ENCODE measurements around the gene KAT5. TPM values are rescaled to one million over a fixed set of nuclear protein-coding genes. Genes with fewer than 3 reads are reported as not detected.
A peak's percentile ranks its signal among the peaks of the same experiment; 100 is the strongest.

The KAT5 gene
- total and polyA plus RNA-seq, 2 of the 4 experiments (the other 2 are of a cell fraction): 33.3 to 34.2 TPM

DNA sequence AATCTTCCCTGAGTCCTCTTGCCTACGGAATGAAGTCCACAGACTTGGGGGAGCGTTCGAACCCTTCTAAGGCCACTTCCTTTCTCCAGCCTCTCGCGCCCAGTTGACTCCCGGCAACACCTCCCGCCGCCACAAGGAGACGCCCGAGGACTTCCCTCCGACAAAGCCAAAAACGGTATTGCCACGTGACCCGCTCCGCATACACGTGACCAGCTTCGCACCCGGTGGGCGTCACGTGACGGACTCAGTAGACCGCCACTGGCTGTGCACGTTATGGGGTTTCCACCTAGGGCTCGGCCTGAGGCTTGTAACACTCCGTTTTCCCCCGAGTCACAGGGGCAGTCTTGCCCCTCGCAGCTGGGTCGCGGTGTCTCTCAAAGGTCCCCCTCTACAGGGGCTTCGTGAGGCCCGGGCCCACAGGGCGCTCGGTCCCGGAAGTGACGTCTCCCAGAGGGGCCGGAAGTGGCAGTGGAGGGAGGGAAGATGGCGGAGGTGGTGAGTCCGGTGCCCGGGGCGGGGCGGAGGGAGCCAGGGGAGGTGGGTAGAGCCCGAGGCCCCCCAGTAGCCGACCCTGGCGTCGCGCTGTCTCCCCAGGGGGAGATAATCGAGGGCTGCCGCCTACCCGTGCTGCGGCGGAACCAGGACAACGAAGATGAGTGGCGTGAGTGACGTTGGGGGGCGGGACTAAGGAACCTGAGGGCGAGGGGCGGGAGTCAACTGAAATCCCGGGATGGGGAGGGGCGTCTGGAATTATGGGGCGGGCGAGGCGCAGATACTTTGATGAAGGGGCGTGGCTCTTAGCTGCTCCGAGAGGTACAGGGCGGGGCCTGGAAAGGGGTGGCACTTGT lies at the start of gene KAT5 (continued):
- TF ChIP-seq RCOR1 (IDR thresholded peaks at IDR 0.05; ENCODE audit: insufficient replicate concordance, low read length): no peak
- peak; percentile 98 for TF ChIP-seq BHLHE40 (IDR thresholded peaks at IDR 0.05; ENCODE audit: low read depth, low read length)
- TF ChIP-seq POLR2A (IDR thresholded peaks at IDR 0.05; ENCODE audit: low read depth, low read length): peak; percentile 92
- TF ChIP-seq, protein P1, sequence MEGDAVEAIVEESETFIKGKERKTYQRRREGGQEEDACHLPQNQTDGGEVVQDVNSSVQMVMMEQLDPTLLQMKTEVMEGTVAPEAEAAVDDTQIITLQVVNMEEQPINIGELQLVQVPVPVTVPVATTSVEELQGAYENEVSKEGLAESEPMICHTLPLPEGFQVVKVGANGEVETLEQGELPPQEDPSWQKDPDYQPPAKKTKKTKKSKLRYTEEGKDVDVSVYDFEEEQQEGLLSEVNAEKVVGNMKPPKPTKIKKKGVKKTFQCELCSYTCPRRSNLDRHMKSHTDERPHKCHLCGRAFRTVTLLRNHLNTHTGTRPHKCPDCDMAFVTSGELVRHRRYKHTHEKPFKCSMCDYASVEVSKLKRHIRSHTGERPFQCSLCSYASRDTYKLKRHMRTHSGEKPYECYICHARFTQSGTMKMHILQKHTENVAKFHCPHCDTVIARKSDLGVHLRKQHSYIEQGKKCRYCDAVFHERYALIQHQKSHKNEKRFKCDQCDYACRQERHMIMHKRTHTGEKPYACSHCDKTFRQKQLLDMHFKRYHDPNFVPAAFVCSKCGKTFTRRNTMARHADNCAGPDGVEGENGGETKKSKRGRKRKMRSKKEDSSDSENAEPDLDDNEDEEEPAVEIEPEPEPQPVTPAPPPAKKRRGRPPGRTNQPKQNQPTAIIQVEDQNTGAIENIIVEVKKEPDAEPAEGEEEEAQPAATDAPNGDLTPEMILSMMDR (conservative IDR thresholded peaks at IDR 0.05; ENCODE audit: low read depth, low read length): peak; percentile 99
